Keratinocyte (primary cell): ENCODE data around the gene TSSC4. TPM values are rescaled to one million over a fixed set of nuclear protein-coding genes. Genes with fewer than 3 reads are reported as not detected.

Source experiments
- DNase-seq: peaks from one replicate; pipeline ENCODE4 v3.0.0-alpha.2; 2011; ENCODE audit warnings: low read depth, missing footprints, low spot score
- FAIRE-seq: peaks from 2 replicates; lab custom pipeline; 2011; peaks lifted over from hg19 to GRCh38; lab: Jason Lieb, UNC
- H2AFZ ChIP-seq: 2 replicates; pipeline ENCODE4 v1.6.0; 2012; ENCODE audit warnings: low read length, control low read depth, inconsistent platforms; ENCODE audit not compliant: control insufficient read depth
- H3K27ac ChIP-seq: 2 replicates; pipeline ENCODE4 v1.5.1; 2011; ENCODE audit warnings: low read length; ENCODE audit not compliant: control insufficient read depth, insufficient read depth
- H3K27me3 ChIP-seq: 3 replicates; pipeline ENCODE4 v1.6.0; 2011; ENCODE audit warnings: low read length; ENCODE audit not compliant: control insufficient read depth, insufficient read depth; ENCODE audit errors: extremely low read depth
- H3K36me3 ChIP-seq, 2 experiments: 2 replicates in 1 of 2; 3 replicates in 1 of 2; pipeline ENCODE4 v1.5.1; 2011; ENCODE audit warnings: low read length in 2 of 2, mild to moderate bottlenecking in 1 of 2; ENCODE audit not compliant: control insufficient read depth in 2 of 2, insufficient read depth in 2 of 2; ENCODE audit errors: extremely low read depth in 1 of 2
- H3K4me1 ChIP-seq: 3 replicates; pipeline ENCODE4 v1.5.1; 2011; ENCODE audit warnings: low read length; ENCODE audit not compliant: control insufficient read depth, insufficient read depth; ENCODE audit errors: extremely low read depth
- H3K4me2 ChIP-seq: 3 replicates; pipeline ENCODE4 v1.6.0; 2011; ENCODE audit warnings: low read depth, low read length; ENCODE audit not compliant: control insufficient read depth, insufficient read depth; ENCODE audit errors: extremely low read depth
- H3K4me3 ChIP-seq, 3 experiments: fragments of 200-600 bp in 1 of 3; sonication (generic) in 1 of 3; 2 replicates in 2 of 3; 3 replicates in 1 of 3; pipeline ENCODE4 v1.5.1; 2011 to 2016; ENCODE audit warnings: low read length in 3 of 3, mild to moderate bottlenecking in 3 of 3, control low read depth in 2 of 3, inconsistent platforms in 1 of 3, low read depth in 1 of 3, mixed read lengths in 1 of 3, mixed run types in 1 of 3, moderate library complexity in 1 of 3; ENCODE audit not compliant: control insufficient read depth in 2 of 3, insufficient read depth in 2 of 3; ENCODE audit errors: extremely low read depth in 1 of 3
- H3K79me2 ChIP-seq: 2 replicates; pipeline ENCODE4 v1.6.0; 2012; ENCODE audit warnings: low read length; ENCODE audit not compliant: control insufficient read depth, insufficient read depth
- H3K9ac ChIP-seq: 3 replicates; pipeline ENCODE4 v1.6.0; 2011; ENCODE audit warnings: low read length; ENCODE audit not compliant: control insufficient read depth, insufficient read depth; ENCODE audit errors: extremely low read depth
- H3K9me1 ChIP-seq: 3 replicates; pipeline ENCODE4 v1.6.0; 2011; ENCODE audit warnings: low read length; ENCODE audit not compliant: control insufficient read depth, insufficient read depth; ENCODE audit errors: extremely low read depth
- H3K9me3 ChIP-seq: 2 replicates; pipeline ENCODE4 v1.5.1; 2012; ENCODE audit warnings: low read depth, low read length; ENCODE audit not compliant: control insufficient read depth
- H4K20me1 ChIP-seq: 3 replicates; pipeline ENCODE4 v1.6.0; 2011; ENCODE audit warnings: low read length; ENCODE audit not compliant: control insufficient read depth, insufficient read depth; ENCODE audit errors: extremely low read depth
- CTCF ChIP-seq, 3 experiments: IDR thresholded peaks in 1 of 3; conservative IDR thresholded peaks in 1 of 3; optimal IDR thresholded peaks in 1 of 3; 2 replicates in 2 of 3; 3 replicates in 1 of 3; pipeline versions ENCODE3 to v1.5.1; 2011; ENCODE audit warnings: low read length in 3 of 3, mild to moderate bottlenecking in 3 of 3, moderate library complexity in 2 of 3, control low read depth in 1 of 3, inconsistent platforms in 1 of 3; ENCODE audit not compliant: insufficient read depth in 2 of 3; ENCODE audit errors: extremely low read depth in 1 of 3
- EZH2 ChIP-seq: IDR thresholded peaks from one replicate; pipeline ENCODE4 v1.6.1; 2012; ENCODE audit warnings: inconsistent platforms, mild to moderate bottlenecking, low read length, moderate library complexity
- dilution Hi-C: fragments of 300-500 bp; cut with MboI; formaldehyde crosslinking; loops from one replicate; pipeline ENCODE4 v1.7.0; 2020; ENCODE audit warnings: low sequenced_read_pairs; ENCODE audit not compliant: extremely low pct_ligation_motif_present
- polyA plus RNA-seq, 5 experiments: library from polyadenylated mRNA; depleted of rRNA in 3 of 5; stranded (reverse) in 3 of 5; stranded (forward) in 1 of 5; unstranded in 1 of 5; fragments of >200 nt; gene quantifications; 1 replicate in 1 of 5; 2 replicates in 3 of 5; 3 replicates in 1 of 5; pipeline versions ENCODE4 v1.2.1 to v1.2.3, GENCODE V29; 2011 to 2012; ENCODE audit warnings: missing spikeins in 2 of 5, low read depth in 1 of 5, low replicate concordance in 1 of 5

TSSC4 gene
- polyA plus RNA-seq, 1 donor (not counting 4 experiments of a cell fraction or from before 2014, with no cell fraction given), result 15.9 TPM

GRCh38 chr11:2393111-2393868 is 7.3 kb upstream of the TSSC4 start:
- DNase-seq (no peak), FAIRE-seq (no peak)
- peaks cover 24% of the 10 kb centered on the region for H3K4me1 ChIP-seq
- TF ChIP-seq EZH2, result no peak
- TF ChIP-seq CTCF (optimal IDR thresholded peaks at IDR 0.05 in 1 of 3, IDR thresholded peaks at IDR 0.05 in 1 of 3, conservative IDR thresholded peaks at IDR 0.05 in 1 of 3; ENCODE audit: extremely low read depth in 1 of 3, insufficient read depth in 2 of 3, low read length in 3 of 3), result no peak
- H3K9me3 ChIP-seq, result no peaks in the 10 kb centered on the region
- H3K79me2 ChIP-seq, result peaks cover 62% of the 10 kb centered on the region
- H3K4me2 ChIP-seq, result no peak overlapping the region
- no peak overlapping the region for H3K4me3 ChIP-seq
- peaks cover 22% of the 10 kb centered on the region for H4K20me1 ChIP-seq
- H3K27me3 ChIP-seq, result no peaks in the 10 kb centered on the region
- H3K27ac ChIP-seq, result no peak overlapping the region
- dilution Hi-C loops, result no loop called here
- peaks cover 32 to 53% of the 10 kb centered on the region in 2 experiments for H3K36me3 ChIP-seq
- no peaks in the 10 kb centered on the region for H3K9me1 ChIP-seq
- H3K9ac ChIP-seq, result no peak overlapping the region
- H2AFZ ChIP-seq, result no peak overlapping the region

GRCh38 chr11:2393941-2394817 is 6.4 kb upstream of the TSSC4 start:
- H3K27me3 ChIP-seq, result no peaks in the 10 kb centered on the region
- H3K4me2 ChIP-seq, result no peak overlapping the region
- H3K4me3 ChIP-seq, result no peak overlapping the region
- H3K9ac ChIP-seq, result no peak overlapping the region
- no peaks in the 10 kb centered on the region for H3K9me1 ChIP-seq
- no peak for TF ChIP-seq CTCF (optimal IDR thresholded peaks at IDR 0.05 in 1 of 3, IDR thresholded peaks at IDR 0.05 in 1 of 3, conservative IDR thresholded peaks at IDR 0.05 in 1 of 3; ENCODE audit: extremely low read depth in 1 of 3, insufficient read depth in 2 of 3, low read length in 3 of 3)
- TF ChIP-seq EZH2, result no peak
- no peaks in the 10 kb centered on the region for H3K9me3 ChIP-seq
- DNase-seq (no peak), FAIRE-seq (no peak)
- peaks cover 36 to 46% of the 10 kb centered on the region in 2 experiments for H3K36me3 ChIP-seq
- H4K20me1 ChIP-seq, result peaks cover 16% of the 10 kb centered on the region
- no peak overlapping the region for H2AFZ ChIP-seq
- dilution Hi-C loops, result no loop called here
- peaks cover 23% of the 10 kb centered on the region for H3K4me1 ChIP-seq
- H3K27ac ChIP-seq, result no peak overlapping the region
- H3K79me2 ChIP-seq, result peaks cover 53% of the 10 kb centered on the region
